Measurements from ENCODE around the gene TERB1.
"Not testable (repeated sequence)": the region's sequence is repeated elsewhere in the genome, so short reads cannot be mapped to it uniquely, and the experiment has no call there.

The TERB1 gene

DNA sequence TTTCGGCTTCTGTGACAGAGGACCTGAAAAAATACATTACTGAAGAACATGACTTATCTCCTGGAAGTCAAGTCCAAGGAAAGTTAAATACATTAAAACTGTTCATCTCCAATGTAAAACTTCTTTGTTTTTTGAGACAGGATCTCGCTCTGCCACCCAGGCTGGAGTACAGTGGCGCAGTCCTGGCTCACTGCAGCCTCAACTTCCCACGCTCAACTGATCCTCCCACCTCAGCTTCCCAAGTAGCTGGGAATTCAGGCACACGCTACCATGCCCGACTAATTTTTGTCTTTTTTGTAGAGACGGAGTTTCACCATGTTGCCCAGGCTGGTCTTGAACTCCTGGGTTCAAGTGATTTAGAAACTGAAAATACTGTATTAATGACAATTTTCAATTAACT is 9.7 kb upstream of the TERB1 start:
- H3K4me3 ChIP-seq (ENCODE audit: low read depth, low read length) = no peak overlapping the region
- DNase-seq (ENCODE audit: low read depth) = no peak
- TF ChIP-seq, protein P1, sequence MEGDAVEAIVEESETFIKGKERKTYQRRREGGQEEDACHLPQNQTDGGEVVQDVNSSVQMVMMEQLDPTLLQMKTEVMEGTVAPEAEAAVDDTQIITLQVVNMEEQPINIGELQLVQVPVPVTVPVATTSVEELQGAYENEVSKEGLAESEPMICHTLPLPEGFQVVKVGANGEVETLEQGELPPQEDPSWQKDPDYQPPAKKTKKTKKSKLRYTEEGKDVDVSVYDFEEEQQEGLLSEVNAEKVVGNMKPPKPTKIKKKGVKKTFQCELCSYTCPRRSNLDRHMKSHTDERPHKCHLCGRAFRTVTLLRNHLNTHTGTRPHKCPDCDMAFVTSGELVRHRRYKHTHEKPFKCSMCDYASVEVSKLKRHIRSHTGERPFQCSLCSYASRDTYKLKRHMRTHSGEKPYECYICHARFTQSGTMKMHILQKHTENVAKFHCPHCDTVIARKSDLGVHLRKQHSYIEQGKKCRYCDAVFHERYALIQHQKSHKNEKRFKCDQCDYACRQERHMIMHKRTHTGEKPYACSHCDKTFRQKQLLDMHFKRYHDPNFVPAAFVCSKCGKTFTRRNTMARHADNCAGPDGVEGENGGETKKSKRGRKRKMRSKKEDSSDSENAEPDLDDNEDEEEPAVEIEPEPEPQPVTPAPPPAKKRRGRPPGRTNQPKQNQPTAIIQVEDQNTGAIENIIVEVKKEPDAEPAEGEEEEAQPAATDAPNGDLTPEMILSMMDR (IDR thresholded peaks at IDR 0.05; ENCODE audit: low read depth, low read length) = no peak
- TF ChIP-seq, protein P2, sequence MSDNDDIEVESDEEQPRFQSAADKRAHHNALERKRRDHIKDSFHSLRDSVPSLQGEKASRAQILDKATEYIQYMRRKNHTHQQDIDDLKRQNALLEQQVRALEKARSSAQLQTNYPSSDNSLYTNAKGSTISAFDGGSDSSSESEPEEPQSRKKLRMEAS (IDR thresholded peaks at IDR 0.05; ENCODE audit: low read depth, low read length) = no peak
- no peak for TF ChIP-seq MYC (IDR thresholded peaks at IDR 0.05; ENCODE audit: low read depth, low read length)
- no peak for TF ChIP-seq POLR2A (IDR thresholded peaks at IDR 0.05; ENCODE audit: extremely low read depth, insufficient read length)

DNA sequence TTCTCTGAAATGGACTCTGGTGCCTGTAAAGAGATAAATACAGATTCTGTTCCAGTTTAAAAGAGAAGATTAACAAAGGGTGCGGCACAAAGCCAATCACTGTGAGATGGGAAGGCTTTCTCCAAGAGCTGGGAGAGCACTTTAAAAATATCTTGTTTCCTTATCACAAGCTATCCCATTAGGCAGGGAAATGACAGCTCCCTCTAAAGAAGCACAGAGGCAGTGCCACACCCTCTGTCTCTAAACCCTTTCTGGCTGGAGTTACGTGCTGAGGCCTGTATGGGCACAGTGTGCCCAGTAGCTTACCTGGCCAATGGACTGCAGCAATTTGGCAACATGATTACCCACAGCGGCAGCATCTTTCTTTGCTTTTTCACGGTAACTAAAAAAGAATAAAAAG is 9.0 kb upstream of the TERB1 start:
- TF ChIP-seq, protein P1 (IDR thresholded peaks at IDR 0.05; ENCODE audit: low read depth, low read length) = no peak
- TF ChIP-seq MYC (IDR thresholded peaks at IDR 0.05; ENCODE audit: low read depth, low read length) = no peak
- TF ChIP-seq, protein P2 (IDR thresholded peaks at IDR 0.05; ENCODE audit: low read depth, low read length) = no peak
- no peak for TF ChIP-seq POLR2A (IDR thresholded peaks at IDR 0.05; ENCODE audit: extremely low read depth, insufficient read length)
- DNase-seq (ENCODE audit: low read depth) = no peak
- no peak overlapping the region for H3K4me3 ChIP-seq (ENCODE audit: low read depth, low read length)

DNA sequence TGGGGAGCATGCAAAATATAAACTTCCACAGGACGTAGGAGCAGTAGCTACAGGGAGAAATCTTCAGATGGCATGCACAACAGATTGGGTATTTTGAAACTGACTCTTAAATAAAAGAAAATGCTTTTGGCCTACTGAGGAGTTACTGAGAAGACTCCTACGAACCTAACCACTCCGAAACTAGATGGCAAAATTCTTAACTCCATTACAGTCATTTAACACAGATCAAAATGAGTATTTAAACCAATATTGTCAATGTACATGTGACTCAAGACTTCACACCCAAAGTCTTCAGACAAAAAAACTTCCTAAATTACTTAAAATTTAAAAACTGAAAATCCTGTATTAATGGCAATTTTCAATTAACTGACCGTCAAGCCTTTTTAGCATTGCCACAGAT is 8.4 kb upstream of the TERB1 start:
- TF ChIP-seq, protein P2 (IDR thresholded peaks at IDR 0.05; ENCODE audit: low read depth, low read length) = no peak
- TF ChIP-seq MYC (IDR thresholded peaks at IDR 0.05; ENCODE audit: low read depth, low read length) = no peak
- DNase-seq (ENCODE audit: low read depth) = no peak
- H3K4me3 ChIP-seq (ENCODE audit: low read depth, low read length) = no peak overlapping the region

DNA sequence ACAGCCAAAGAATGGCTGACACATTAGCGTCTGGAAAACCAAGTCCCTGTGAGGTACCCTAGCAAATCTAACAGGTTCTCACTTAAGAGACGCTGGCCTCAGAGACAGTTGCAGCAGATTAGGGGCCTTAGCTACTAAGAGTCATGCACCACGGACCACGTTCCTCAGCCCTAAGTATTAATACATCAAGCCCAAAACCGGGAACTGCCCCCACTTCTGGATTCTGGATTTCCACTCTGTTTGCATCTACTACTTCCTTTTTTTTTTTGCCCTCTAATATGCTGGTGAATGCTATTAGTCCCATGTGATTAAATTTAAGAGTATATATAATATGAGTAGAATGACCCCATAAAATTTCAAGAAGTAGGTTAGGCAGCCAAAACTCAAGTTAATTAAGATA is 775 bp upstream of the TERB1 start:
- TF ChIP-seq, protein P2 (IDR thresholded peaks at IDR 0.05; ENCODE audit: low read depth, low read length) = no peak
- TF ChIP-seq, protein P1 (IDR thresholded peaks at IDR 0.05; ENCODE audit: low read depth, low read length) = no peak
- TF ChIP-seq MYC (IDR thresholded peaks at IDR 0.05; ENCODE audit: low read depth, low read length) (no peak), POLR2A (IDR thresholded peaks at IDR 0.05; ENCODE audit: extremely low read depth, insufficient read length) (no peak)
- peak; percentile 16 for DNase-seq (ENCODE audit: low read depth)
- H3K4me3 ChIP-seq (ENCODE audit: low read depth, low read length) = no peak overlapping the region

DNA sequence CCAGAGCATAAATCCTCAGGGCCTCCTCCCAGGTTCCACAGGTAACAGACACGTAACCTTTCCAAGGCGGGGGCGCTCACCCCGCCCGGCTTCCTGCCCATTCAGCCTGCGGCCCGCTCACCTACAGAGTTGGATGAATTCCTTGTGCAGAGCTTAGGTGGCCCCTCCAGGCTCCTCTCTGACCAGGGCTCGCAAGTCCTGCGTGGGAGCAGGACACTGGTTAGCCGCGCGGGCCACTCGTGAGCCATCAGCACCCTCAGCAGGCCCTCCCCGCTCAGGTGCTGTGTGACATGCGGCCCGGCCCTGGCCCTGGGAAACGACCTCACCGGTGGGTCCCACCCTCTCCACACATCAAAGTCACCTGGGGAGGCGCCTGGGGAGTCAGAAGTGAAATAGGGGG is 528 bp downstream of the TERB1 start:
- TF ChIP-seq, protein P2 (IDR thresholded peaks at IDR 0.05; ENCODE audit: low read depth, low read length) = no peak
- TF ChIP-seq MYC (IDR thresholded peaks at IDR 0.05; ENCODE audit: low read depth, low read length) (no peak), POLR2A (IDR thresholded peaks at IDR 0.05; ENCODE audit: extremely low read depth, insufficient read length) (no peak)
- TF ChIP-seq, protein P1 (IDR thresholded peaks at IDR 0.05; ENCODE audit: low read depth, low read length) = no peak
- no peak overlapping the region for H3K4me3 ChIP-seq (ENCODE audit: low read depth, low read length)
- DNase-seq (ENCODE audit: low read depth) = no peak

DNA sequence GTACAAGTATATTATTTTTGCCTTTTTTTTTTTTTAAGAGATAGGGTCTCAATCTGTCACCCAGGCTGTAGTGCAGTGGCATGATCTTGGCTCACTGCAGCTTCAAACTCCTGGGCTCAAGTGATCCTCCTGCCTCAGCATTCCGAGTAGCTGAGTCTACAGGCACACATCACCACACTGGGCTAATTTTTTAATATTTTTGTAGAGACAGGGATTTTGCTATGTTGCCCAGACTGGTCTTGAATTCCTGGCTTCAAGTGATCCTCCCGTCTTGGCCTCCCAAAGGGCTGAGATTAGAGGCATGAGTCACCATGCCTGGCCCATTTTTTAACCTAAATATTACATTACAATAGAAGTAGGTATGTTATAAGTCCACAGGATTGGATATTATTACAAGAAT is 3.2 kb downstream of the TERB1 start:
- DNase-seq (ENCODE audit: low read depth) = no peak
- TF ChIP-seq, protein P2 (IDR thresholded peaks at IDR 0.05; ENCODE audit: low read depth, low read length) = no peak
- no peak for TF ChIP-seq POLR2A (IDR thresholded peaks at IDR 0.05; ENCODE audit: extremely low read depth, insufficient read length)
- TF ChIP-seq MYC (IDR thresholded peaks at IDR 0.05; ENCODE audit: low read depth, low read length) = no peak
- TF ChIP-seq, protein P1 (IDR thresholded peaks at IDR 0.05; ENCODE audit: low read depth, low read length) = no peak
- H3K4me3 ChIP-seq (ENCODE audit: low read depth, low read length) = no peak overlapping the region

DNA sequence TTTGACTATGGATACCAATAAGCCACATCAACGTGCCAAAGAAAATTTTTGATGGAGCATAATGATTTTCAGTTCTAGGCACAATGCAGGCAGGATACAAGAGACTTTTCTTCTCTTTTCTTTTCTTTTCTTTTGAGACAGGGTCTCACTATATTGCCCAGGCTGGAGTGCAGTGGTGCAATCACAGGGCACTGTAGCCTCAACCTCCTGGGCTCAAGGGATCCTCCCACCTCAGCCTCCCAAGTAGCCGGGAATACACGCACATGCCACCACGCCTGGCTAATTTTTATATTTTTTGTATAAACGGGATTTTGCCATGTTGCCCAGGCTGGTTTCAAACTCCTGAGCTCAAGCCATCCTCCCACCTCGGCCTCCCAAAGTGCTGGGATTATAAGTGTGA is 7.4 kb downstream of the TERB1 start:
- H3K4me3 ChIP-seq (ENCODE audit: low read depth, low read length); DNase-seq (ENCODE audit: low read depth): not testable (repeated sequence)
